ENCODE measurements around the gene KDM1A.

Gene KDM1A

DNA sequence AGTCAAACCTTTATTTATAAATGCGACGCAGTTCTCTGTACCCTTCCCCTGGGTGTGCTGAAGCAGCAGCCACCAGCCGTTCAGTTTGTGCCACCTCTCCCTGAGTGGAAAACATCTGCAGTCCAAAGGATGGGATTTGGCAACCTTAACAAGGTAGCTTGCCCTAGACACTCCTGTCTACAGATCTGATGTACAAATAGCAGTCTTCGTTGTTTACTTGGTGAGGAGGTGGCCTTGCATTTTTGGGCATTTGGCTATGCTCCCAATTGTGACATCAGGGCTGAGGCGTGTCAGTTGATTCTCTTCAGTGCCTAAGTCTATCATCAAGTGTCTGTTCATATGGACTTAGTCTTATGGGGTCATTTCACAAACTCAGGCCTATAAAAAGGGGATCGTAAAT is 59.8 kb downstream of the KDM1A start:
- no peak for DNase-seq

DNA sequence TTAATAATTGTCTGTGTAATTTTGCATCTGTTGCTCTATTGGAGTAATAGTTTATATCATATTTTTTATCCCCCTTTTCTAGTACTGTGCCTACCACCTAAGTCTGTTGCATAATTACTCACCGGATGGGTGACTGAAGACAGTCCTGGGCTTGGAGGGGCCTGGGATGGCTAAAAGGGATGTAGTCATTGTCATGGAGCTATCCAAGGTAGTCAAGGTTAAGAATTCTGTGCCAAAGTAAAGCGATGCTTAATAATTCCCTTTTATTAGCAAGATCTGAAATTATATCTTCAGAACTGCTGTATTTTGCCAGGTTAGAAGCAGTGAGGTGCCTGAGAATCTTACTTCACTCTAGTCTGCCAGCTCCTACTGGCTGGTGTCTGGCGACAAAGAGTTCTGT is 61.6 kb downstream of the KDM1A start:
- no peak for DNase-seq

DNA sequence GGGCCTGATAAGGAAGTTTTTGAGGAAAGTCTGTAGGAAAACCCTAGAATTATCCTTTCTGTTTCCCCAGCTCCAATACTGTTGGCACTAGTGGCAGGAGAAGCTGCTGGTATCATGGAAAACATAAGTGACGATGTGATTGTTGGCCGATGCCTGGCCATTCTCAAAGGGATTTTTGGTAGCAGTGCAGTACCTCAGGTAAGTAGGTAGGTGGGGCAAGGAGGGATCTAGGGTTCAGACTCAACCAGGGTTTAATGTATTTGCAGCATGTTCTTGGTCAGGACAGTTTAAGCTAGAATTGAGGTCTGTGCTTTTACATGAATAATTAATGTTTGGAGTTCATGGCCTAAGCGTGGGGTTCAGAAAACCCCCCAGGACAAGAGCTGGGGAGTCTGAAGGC is 62.1 kb downstream of the KDM1A start:
- DNase-seq = no peak

DNA sequence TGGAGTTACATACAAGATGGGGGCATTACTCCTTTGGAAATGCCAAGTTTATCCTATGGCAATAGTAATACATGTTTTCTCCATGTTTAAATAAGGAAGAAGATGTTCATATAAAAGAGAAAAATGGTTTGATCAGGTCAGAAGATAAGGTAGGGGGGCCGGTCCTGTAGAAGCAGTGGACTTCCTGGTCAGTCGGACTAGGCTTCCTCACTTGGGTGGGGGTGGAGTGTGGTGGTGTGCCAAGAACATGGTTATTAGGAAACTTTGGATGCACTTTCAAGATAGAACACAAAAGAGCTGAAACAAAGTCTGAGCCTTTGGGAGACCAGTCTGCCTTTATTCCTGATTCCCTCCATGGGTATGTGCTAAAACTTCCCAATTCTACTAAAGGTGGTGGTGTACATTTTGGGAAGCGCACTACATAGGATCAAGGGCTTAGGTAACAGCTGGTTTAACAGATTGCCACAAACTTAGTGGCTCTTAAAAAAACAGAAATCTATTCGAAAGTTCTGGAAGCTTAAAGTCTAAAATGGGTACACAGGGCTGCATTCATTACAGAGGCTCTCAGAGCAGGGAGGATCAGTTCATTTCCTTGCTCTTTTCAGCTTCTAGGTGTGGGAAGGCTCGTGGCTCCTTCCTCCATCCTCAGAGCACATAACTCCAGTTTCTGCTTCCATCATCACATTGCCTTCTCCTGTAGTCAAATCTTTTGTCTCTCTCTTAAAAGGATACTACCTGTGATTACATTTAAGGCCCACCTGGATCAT is 64.6 kb downstream of the KDM1A start:
- DNase-seq = no peak

DNA sequence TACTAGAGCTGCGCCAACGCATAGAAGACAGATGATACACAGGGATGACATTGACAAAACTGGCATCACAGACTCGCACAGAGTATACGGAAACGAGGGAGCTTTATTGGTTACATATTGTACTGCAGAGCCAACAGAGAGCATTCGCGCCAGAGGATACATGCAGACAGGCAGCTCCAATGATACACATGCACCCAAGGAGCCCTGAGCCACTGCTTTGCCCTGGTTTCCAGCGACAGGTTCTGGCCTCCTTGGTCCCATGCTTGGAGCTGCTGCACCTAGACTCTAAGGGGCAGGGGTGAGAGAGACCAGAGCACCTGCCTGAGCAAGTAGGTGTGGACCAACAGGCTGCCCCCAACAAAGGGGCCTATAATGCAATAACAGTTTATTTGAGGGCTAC is 65.6 kb downstream of the KDM1A start:
- DNase-seq = no peak

DNA sequence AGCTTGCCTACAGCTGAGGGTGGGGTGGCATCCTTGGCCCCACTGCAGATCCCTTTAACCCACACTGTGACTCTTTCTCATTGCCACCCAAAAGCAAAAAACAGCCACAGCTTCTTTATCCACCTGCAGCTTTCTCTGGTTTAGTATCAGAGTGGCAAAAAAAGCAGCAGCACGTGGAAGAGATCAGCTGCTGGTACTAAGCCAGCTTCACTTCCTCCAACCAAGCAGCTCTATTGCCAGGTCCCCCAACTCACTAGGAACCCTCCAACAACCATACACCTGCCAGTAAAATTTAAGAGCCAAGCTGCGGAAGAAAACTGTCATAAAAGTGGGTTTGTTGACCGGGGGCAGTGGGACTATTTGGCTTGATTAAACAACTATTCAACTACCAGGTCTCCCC is 66.4 kb downstream of the KDM1A start:
- DNase-seq = no peak

DNA sequence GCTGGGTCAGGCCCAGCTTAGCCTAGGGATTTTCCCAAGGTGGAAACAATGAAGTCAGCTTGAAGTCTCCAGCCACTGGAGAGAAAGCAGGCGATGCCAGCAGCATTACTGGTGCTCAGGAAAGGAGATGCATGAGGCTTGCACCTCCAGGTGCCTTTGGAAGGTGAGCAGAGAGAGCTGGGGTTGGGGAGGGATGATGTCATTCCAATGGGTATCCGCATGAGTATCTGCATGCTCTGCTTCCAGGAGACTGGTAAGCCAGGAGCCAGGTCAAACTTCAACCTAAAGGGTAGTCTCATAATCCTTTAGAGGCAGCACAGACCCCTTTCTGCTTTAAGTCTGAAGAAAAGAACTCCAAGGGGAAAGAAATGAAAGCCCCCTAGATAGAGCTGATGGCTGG is 68.8 kb downstream of the KDM1A start:
- DNase-seq = no peak

DNA sequence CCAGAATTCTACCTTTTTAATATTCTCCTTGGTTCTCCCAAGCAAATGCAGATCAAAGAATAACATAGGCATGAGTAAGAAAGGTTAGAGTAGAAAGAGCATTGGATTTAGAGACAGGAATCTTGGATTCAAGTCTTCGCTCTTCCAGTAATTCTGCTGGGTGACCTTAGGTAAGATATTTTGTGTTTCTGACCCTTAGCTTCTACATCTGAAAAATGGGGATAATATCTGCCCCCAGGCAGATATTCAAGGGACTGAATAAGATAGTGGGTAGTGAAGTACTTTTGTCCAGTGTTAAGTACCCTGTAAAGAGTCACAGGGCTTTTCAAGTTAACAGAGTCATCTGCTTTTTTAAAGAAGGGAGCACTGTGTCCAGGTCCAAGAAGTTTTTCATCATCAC is 70.8 kb downstream of the KDM1A start:
- DNase-seq = no peak

DNA sequence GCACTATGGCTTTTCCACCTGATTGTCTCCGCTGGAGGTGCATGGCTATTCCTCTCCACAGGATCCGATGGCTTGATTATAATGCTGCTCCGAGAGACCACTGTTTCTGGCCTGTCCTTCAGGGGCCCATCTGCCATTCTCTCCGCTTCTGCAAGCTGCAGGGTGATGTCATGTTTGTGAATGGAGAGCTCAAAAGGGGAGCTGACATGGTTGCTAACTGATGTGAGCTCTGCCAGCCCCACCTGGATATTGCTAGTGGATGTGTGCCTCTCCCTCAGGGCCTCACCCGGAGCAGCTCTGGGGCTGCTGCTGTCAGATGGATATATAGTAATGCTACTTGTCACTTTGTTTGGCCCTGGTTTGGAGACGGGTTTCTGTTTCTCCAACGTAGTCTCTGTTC is 72.3 kb downstream of the KDM1A start:
- no peak for DNase-seq

DNA sequence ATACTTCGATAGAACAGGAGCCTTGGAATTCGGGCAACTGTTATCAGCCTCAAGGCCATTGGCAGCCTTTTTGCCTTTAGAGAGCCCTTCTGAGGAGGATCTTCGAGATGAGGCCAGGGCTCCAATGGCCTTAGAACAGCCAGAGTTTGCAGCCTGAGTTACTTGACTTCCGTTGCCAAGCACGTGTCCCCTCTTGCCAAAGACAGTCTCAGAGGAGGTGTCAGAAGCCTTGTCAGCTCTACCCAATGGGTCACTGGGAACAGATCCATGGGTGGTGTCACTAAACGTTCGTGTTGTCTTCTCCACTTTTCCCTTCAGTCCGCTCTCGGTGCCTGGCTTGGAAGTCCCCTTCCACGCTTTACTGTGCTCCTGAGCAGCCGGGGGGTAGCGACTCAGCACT is 73.2 kb downstream of the KDM1A start:
- DNase-seq = no peak

DNA sequence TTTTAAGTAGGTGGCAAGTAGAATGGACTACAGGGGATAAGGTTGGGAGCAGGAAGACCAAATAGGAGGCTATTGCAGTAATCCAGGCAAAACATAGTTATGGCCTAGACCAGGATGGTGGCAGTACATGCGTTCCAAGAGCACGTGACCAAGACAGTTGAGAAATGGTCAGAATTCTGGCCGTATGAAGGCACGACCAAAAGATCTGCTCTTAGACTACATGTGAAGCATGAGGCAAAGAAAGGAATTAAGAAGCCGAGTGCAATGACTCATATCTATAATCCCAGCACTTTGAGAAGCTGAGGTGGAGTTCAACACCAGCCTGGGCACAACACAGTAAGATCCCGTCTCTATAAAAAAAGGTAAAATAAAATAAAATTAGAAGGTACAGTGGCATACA is 78.0 kb downstream of the KDM1A start:
- no peak for DNase-seq

DNA sequence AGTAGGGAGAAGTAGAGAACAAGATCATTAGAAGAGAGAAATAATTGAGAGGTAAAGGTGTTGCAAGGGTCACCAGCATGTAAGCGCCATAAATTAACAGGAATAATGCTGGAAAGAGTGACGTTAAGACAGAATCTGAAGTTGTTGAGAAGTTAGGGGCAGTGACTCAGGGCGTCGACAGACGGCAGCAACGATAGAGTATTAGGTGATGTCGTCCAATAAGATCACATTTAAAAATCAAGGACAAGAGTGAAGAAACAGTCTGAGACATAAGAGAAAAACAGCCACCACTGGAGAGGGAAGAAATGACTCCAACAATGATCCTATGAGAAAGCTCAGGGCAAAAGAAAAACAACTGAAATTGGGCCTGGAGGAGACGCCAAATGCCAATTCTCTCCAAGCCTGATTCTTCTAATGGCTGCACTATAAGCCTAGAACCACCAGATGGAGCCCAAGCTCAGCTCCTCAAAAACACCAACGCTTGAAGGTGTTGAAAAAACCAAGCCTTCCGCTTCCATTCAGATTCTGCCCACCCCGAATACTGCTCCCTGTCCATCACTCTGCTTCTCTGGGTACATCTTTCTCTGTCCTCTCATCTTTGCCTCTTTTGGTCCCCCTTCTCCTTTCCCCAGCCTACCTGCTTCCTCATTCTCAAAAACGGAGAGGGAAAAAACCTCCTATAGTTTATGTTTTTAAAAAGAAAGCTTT is 79.3 kb downstream of the KDM1A start:
- peak; percentile 79 for DNase-seq

DNA sequence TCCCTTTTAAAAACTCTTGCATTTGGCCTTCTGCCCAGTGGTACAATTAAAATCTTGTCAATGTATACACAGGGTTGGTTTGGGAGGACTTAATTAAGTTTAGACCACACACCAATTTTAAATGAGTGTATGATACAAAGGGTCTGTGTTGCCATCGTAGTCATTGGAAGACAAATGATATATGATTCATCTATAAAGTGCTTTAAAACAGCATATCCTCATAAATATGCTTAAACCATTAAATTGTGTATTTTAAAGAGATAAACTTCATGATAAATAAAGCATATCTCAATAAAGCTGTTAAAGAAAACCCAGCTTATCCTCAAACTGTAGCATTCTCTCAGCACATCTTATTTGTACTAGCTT is 79.9 kb downstream of the KDM1A start:
- DNase-seq = no peak

DNA sequence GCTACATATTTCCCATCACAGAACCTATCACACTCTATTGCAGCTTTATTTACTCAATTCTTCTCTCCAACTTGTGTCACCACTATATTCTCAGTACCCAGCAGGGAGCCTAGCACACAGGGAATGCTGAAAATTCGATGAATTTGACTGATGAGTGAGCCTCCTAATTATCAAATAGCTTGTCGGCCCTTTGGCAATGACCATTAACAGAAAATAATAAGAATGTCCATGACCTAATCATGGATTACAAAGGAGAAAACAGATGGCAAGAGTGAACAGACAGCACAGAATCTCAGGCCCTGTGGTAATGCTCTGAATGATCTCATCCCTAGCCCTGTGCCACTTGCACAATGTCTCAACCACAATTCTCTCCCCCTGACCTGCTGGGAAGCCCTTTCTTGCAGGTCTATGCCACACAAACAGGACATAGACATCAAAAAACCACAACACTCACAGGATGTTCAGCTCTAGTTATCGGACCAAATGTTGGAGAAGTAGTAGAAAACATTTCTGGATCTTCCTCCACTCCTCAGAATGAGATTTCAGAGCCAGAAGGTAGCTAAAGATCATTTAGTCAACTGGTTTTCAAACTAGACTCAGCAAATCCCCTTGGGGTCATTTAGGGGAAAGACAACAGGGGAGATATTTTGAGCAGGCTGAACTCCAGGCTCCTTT is 80.9 kb downstream of the KDM1A start:
- no peak for DNase-seq

DNA sequence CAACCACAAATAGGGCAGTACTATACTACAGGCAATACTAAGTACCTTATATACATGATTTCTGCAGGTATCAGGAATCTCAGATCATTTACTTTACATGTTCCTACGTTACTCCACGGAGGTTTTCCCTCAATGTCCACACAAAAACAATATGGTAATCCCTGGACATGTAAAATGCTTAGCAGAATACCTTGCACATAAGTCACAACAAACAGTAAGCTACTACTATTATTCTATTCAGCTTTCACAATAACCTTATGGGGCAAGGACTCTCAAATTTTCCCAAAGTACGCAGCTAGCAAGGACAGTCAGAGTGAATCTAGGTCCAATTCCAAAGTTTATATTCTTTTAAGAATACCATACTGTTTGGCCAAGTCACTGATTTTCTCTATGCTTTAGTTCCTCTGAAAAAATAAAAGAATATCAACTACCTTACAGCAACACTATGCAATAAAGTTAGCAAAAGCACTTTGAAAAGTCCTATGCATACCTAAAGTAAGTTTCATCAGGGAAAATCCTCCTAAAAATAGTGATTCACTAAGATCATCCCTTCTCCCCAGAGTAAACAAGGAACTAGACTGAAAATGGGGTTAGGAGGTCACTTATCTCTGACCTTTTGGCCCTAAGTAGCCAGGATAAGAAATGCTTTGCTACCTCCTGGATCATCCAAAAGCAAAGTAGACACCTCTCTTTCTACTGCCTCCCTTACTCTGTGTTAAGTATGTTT is 82.0 kb downstream of the KDM1A start:
- DNase-seq = no peak

DNA sequence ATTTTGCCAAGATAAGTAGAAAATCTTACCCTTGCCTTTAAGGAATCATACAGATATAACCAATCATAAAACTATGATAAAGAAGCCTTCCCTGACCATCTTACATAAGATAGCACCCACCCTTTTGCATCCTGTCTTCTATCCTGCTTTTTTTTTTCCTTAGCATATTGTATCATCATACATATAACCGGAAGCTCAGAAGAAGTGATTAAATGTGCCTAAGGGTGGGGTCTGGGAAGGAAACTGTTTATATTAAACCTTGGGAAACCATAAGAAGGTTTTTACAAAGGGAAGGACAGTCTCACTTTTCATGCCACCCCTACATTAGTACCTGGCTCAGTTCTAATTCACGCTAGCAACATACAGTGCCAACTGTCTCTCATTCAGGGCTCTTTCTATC is 82.6 kb downstream of the KDM1A start:
- DNase-seq = no peak

DNA sequence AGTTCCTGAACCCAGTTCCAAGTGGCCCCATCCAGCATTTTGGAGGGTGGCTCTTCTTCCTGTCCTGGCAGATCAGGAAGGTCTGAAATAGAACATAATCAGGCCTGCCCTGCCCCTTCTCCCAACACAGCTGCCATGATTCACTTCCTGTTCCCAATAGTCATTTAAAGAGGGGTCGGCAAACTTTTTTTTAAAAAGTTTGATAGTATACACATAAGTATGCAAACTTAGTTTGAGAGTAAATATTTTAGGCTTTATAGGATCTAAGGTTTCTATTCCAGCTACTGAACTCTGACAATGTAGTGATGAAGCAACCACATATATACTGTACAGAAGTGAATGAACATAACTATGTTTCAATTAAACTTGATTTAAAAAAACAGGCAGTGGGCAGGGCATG is 83.0 kb downstream of the KDM1A start:
- DNase-seq = no peak

DNA sequence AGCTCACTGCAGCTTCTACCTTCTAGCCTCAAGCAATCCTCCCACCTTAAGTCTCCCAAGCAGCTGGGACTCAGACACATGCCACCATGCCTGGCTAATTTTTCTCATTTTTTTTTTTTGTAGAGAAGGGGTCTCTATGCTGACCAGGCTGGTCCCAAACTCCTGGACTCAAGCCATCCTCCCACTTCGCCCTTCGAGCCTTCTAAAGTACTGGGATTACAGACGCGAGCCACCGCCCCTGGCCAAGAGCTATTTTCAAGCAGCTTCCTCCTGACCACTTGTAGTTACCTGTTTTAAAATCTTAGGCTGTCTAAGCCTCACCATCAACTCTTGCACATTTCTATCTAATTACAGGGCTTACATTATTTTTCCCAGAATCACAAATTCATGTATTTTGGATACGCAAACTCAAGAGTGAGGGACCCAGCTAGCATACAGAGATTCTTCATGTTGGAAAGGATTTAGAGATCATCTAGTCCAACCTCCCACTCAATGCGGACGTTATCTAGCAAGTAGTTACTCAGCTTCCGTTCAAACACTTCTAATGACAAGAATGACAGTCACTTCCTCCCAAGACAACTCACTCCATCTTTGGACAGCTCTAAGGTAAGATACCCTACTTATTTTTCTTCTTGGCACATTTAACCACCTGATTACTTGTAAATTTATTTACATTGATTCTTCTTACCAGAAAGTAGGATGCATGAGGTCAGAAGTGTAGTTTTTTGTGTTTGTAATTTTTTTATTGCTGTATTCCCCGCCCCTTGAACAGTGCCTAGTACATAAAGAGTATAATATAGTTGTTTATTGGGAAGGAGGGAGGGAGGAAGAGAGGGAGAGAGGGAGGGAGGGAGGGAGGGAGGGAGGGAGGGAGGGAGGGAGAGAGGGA is 84.0 kb downstream of the KDM1A start:
- DNase-seq = no peak

DNA sequence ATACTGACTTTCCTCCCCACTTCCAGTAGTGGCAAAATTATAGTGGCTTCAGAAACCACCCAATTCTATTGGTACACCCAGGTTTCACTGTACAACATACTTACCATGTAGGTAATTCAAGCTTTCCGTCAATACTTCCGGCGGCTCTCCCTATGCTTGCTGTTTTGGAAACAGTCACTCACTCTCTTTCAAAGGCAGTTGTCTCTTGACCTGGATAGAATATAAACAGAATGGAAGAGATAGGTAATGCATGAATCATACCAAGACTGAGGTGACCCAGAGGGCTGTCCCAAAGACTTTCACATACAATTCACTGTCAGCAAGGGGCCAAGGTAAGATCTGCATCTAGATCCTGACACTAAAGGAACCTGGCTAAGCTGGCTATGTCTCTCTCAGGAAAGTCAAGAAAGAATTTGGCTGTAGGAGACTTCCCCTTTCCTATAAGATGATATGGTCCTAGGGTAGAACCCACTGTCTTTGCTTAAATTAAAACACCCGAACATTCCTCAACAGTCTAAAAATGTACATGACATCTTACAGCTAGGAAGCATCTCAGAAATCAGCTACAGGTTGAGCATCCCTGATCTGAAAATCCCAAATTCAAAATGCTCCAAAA is 89.8 kb downstream of the KDM1A start:
- no peak for DNase-seq

DNA sequence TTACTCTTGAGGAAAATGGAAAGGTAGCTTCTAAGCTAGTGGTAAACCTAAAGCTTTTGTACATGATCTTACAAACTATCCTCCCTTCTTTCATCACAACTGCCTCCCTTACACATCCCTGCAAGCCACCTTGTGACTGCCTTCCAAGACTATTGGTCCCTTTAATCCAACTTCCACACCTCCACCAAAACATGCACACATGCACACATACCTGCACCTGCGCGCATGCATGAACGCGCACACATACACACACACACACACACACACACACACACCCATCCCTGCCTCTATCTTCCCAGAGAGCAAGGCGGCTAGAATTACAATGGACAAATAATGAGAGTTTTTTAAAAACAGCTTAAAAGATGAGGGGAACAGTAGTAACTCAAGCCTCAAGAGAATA is 91.1 kb downstream of the KDM1A start:
- DNase-seq = no peak

DNA sequence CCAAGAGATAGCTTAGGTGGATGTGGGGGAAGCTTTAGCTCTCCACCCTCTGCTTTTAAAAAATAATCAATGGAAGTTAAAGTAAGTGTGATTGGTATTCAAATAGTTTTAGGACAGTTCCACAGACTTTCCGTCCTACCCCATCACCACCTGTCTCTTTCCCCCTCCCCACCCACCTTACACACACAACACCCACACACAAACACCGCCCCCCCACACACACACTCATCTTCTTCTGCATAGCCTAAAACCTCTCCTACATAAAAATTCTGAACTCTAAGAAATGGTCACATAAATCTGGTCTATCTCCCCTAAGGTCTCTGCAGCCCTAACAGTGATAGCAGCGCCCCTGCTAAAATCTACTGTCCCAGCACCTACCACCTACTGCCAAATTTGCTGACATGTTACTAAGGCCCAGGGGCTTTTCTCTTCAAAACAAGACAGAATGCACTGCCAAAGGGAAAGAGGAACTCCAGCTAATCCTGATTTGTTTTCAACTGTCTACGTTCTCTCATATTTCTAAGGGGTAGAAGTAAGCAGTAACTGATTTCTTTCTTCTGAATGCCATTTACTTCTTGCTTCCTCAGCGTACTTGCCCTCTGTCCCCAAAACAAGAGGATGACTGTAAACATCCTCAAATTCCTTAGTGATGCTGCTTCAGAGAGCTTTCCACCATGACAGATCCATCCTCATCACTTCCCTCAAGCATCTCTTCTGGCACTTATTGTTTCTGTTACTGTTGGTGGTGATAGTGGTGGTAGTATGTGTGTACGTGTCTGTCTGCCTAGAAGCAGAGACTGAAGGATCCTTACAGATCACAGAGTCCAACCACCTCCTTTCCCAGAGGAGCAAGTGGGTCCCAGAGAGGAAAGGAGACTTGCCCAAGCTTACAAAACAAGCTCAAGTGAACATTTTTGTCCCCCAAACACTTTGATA is 92.6 kb downstream of the KDM1A start:
- DNase-seq = no peak
